ENCODE measurements around the gene KIRREL1.

- TF ChIP-seq, protein P1, sequence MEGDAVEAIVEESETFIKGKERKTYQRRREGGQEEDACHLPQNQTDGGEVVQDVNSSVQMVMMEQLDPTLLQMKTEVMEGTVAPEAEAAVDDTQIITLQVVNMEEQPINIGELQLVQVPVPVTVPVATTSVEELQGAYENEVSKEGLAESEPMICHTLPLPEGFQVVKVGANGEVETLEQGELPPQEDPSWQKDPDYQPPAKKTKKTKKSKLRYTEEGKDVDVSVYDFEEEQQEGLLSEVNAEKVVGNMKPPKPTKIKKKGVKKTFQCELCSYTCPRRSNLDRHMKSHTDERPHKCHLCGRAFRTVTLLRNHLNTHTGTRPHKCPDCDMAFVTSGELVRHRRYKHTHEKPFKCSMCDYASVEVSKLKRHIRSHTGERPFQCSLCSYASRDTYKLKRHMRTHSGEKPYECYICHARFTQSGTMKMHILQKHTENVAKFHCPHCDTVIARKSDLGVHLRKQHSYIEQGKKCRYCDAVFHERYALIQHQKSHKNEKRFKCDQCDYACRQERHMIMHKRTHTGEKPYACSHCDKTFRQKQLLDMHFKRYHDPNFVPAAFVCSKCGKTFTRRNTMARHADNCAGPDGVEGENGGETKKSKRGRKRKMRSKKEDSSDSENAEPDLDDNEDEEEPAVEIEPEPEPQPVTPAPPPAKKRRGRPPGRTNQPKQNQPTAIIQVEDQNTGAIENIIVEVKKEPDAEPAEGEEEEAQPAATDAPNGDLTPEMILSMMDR (conservative IDR thresholded peaks at IDR 0.05 in 1 of 2, IDR thresholded peaks at IDR 0.05 in 1 of 2; ENCODE audit: low read depth in 1 of 2, low read length in 2 of 2) = no peak
- TF ChIP-seq EZH2 (IDR thresholded peaks at IDR 0.05; ENCODE audit: low read length, missing control alignments) = no peak
Observed at GRCh38 chr1:157966031-157966537, 27.4 kb upstream of the KIRREL1 start.

Data from fibroblast of lung (primary cell).